SK-N-SH (cell line): ENCODE measurements around the gene SLC6A17. TPM values are rescaled to one million over a fixed set of nuclear protein-coding genes. Genes with fewer than 3 reads are reported as not detected.

ENCODE experiments used
- CTCF ChIA-PET: fragments of 300-600, 350-600 bp; formaldehyde crosslinking; extraction: SDS; loops from one replicate; lab custom pipeline; 2021; lab: Yijun Ruan, JAX
- POLR2A ChIA-PET: fragments of 350-600 bp; sonication (Branson Sonifier 250); formaldehyde crosslinking; extraction: SDS; loops from one replicate; lab custom pipeline; 2020; ENCODE audit warnings: antibody characterized with exemption, inconsistent platforms; lab: Yijun Ruan, JAX
- DNase-seq: peaks from one replicate; pipeline ENCODE4 v3.0.0; 2012
- H2AFZ ChIP-seq: fragments of 200-600 bp; sonication (generic); 2 replicates; pipeline ENCODE4 v1.8.1; 2016; ENCODE audit warnings: antibody characterized with exemption, mild to moderate bottlenecking, low read depth
- H3F3A ChIP-seq: fragments of 200-600 bp; sonication (generic); replicated peaks from 2 replicates; pipeline ENCODE3; 2016; ENCODE audit warnings: antibody characterized with exemption, mild to moderate bottlenecking; ENCODE audit not compliant: insufficient read depth
- H3K27ac ChIP-seq, 2 experiments: fragments of 200-500 bp in 1 of 2; fragments of 200-600 bp in 1 of 2; sonication (Bioruptor generic) in 1 of 2; sonication (generic), shearing (Covaris generic) in 1 of 2; 2 replicates each; pipeline versions ENCODE4 v1.5.1 to v1.6.1; 2014 to 2016; ENCODE audit warnings: low read depth in 2 of 2, inconsistent platforms in 1 of 2, low read length in 1 of 2, mild to moderate bottlenecking in 1 of 2, mixed read lengths in 1 of 2
- H3K27me3 ChIP-seq: fragments of 200-600 bp; sonication (generic), shearing (Covaris generic); 2 replicates; pipeline ENCODE4 v1.6.1; 2016; ENCODE audit warnings: mixed run types; ENCODE audit not compliant: insufficient read depth
- H3K36me3 ChIP-seq, 2 experiments: fragments of 200-500 bp in 1 of 2; fragments of 200-600 bp in 1 of 2; sonication (Bioruptor generic) in 1 of 2; sonication (generic) in 1 of 2; replicated peaks in 1 of 2; 2 replicates each; pipeline versions ENCODE3 to v1.5.1; 2014 to 2016; ENCODE audit warnings: low read length in 1 of 2, mild to moderate bottlenecking in 1 of 2; ENCODE audit not compliant: insufficient read depth in 2 of 2, control insufficient read depth in 1 of 2
- H3K4me1 ChIP-seq, 2 experiments: fragments of 200-500 bp in 1 of 2; fragments of 200-600 bp in 1 of 2; sonication (Bioruptor generic) in 1 of 2; sonication (generic), shearing (Covaris generic) in 1 of 2; 2 replicates each; pipeline versions ENCODE4 v1.5.1 to v1.6.1; 2014 to 2016; ENCODE audit warnings: low read depth in 1 of 2, low read length in 1 of 2, mixed run types in 1 of 2; ENCODE audit not compliant: insufficient read depth in 2 of 2, control insufficient read depth in 1 of 2
- H3K4me2 ChIP-seq: fragments of 200-600 bp; sonication (generic), shearing (Covaris generic); 2 replicates; pipeline ENCODE4 v1.6.1; 2017; ENCODE audit warnings: mixed run types
- H3K4me3 ChIP-seq, 2 experiments: fragments of 200-500 bp in 1 of 2; fragments of 200-600 bp in 1 of 2; sonication (Bioruptor generic) in 1 of 2; sonication (generic), shearing (Covaris generic) in 1 of 2; 2 replicates each; pipeline versions ENCODE4 v1.5.1 to v1.8.1; 2014 to 2016; ENCODE audit warnings: low read depth in 2 of 2, inconsistent platforms in 1 of 2, low read length in 1 of 2, mild to moderate bottlenecking in 1 of 2, mixed read lengths in 1 of 2, moderate library complexity in 1 of 2
- H3K79me2 ChIP-seq: fragments of 200-600 bp; sonication (generic); 2 replicates; pipeline ENCODE4 v1.8.1; 2017; ENCODE audit warnings: mild to moderate bottlenecking; ENCODE audit not compliant: insufficient read depth
- H3K9ac ChIP-seq: fragments of 200-600 bp; sonication (generic); 2 replicates; pipeline ENCODE4 v1.6.1; 2017; ENCODE audit warnings: mixed run types
- H3K9me2 ChIP-seq: fragments of 200-600 bp; sonication (generic); 2 replicates; pipeline ENCODE4 v1.6.1; 2017; ENCODE audit warnings: mixed run types
- H3K9me3 ChIP-seq: fragments of 200-600 bp; sonication (generic); 2 replicates; pipeline ENCODE4 v1.6.1; 2017; ENCODE audit warnings: mixed run types, mild to moderate bottlenecking, moderate library complexity
- H4K20me1 ChIP-seq: fragments of 200-600 bp; sonication (generic); 2 replicates; pipeline ENCODE4 v1.6.1; 2017; ENCODE audit warnings: mild to moderate bottlenecking, mixed run types; ENCODE audit not compliant: insufficient read depth
- ELF1 ChIP-seq: IDR thresholded peaks from 2 replicates; pipeline ENCODE4 v1.4.0; 2012
- EZH2phosphoT487 ChIP-seq: fragments of 200-600 bp; sonication (generic); IDR thresholded peaks from 2 replicates; pipeline ENCODE4 v1.6.1; 2017; ENCODE audit warnings: low read depth, mixed run types, mild to moderate bottlenecking, antibody characterized with exemption, moderate library complexity, borderline replicate concordance
- FOXJ3 ChIP-seq: sonication (generic); formaldehyde crosslinking; IDR thresholded peaks from 2 replicates; pipeline ENCODE4 v1.5.1; 2020; ENCODE audit warnings: mild to moderate bottlenecking, missing genetic modification reagents
- JUND ChIP-seq: IDR thresholded peaks from 2 replicates; pipeline ENCODE4 v1.4.0; 2012
- MAX ChIP-seq: IDR thresholded peaks from 2 replicates; pipeline ENCODE4 v1.4.0; 2012; ENCODE audit warnings: low read depth
- NRF1 ChIP-seq: IDR thresholded peaks from 2 replicates; pipeline ENCODE4 v1.6.1; 2012; ENCODE audit warnings: low read depth, mild to moderate bottlenecking, low read length
- PBX3 ChIP-seq: IDR thresholded peaks from 2 replicates; pipeline ENCODE4; 2012
- REST ChIP-seq: IDR thresholded peaks from 2 replicates; pipeline ENCODE4 v1.6.1; 2012; ENCODE audit warnings: mild to moderate bottlenecking, low read depth, low read length, moderate library complexity
- TCF12 ChIP-seq: IDR thresholded peaks from 2 replicates; pipeline ENCODE4 v1.4.0; 2012
- TEAD4 ChIP-seq: IDR thresholded peaks from 2 replicates; pipeline ENCODE4 v1.4.0; 2012; ENCODE audit warnings: mild to moderate bottlenecking, borderline replicate concordance; ENCODE audit not compliant: insufficient read depth
- USF2 ChIP-seq: fragments of 150-350 bp; IDR thresholded peaks from 2 replicates; pipeline ENCODE4 v1.6.1; 2017; ENCODE audit warnings: antibody characterized with exemption, low read length, low read depth, borderline replicate concordance
- WGBS: methylation state at CpG from one replicate; pipeline ENCODE4 v1.1.6; 2017; ENCODE audit warnings: low lambda C conversion rate; 5-methylcytosine and 5-hydroxymethylcytosine counted together
- polyA plus RNA-seq, 3 experiments: library from polyadenylated mRNA; depleted of rRNA; stranded (reverse); fragments of >200 nt; gene quantifications; 2 replicates each; pipeline ENCODE4 v1.2.3, GENCODE V29; 2012

SLC6A17 gene
- polyA plus RNA-seq, 1 of the 3 experiments (the other 2 are of a cell fraction) = 0.67 TPM

- ChIA-PET CTCF (interaction anchor here (1.0 to 2.0 kb wide), 2 partner anchors 16 to 20 kb away, joined by 4 to 11 read pairs; no protein-coding TSS in a partner anchor), POLR2A (no interaction called here)
- no peak overlapping the region for H3K4me3 ChIP-seq
- no peak overlapping the region for H3K27ac ChIP-seq
- no peaks in the 10 kb centered on the region for H3K27me3 ChIP-seq
- no peak for TF ChIP-seq ELF1
- no peak for TF ChIP-seq JUND
- no peak for TF ChIP-seq USF2
- no peak for TF ChIP-seq TCF12
- no peak for TF ChIP-seq MAX
- TF ChIP-seq FOXJ3 (CRISPR knock-in tag) = no peak
- TF ChIP-seq REST = no peak
- no peak overlapping the region for H3K4me2 ChIP-seq
- no peaks in the 10 kb centered on the region for H3K9me2 ChIP-seq
- 76% methylated on average over 11 of the region's 17 CpGs for WGBS
- no peaks in the 10 kb centered on the region for H3K36me3 ChIP-seq
- H3K9me3 ChIP-seq = no peaks in the 10 kb centered on the region
- peaks cover 0 to under 1% of the 10 kb centered on the region in 2 experiments; a peak in 1 of 4 replicates for H3K4me1 ChIP-seq
- no peaks in the 10 kb centered on the region for H3F3A ChIP-seq
- H2AFZ ChIP-seq = no peak overlapping the region
- H3K9ac ChIP-seq = no peak overlapping the region
- no peaks in the 10 kb centered on the region for H3K79me2 ChIP-seq
- no peak for DNase-seq
- H4K20me1 ChIP-seq = no peaks in the 10 kb centered on the region
These were observed 73.3 kb downstream of the SLC6A17 start for GRCh38 chr1:110223581-110223980.

GRCh38 chr1:110224240-110224995 lies 74.1 kb downstream of the SLC6A17 start:
- no peak overlapping the region for H2AFZ ChIP-seq
- no peaks in the 10 kb centered on the region for H3F3A ChIP-seq
- no peaks in the 10 kb centered on the region for H3K9me2 ChIP-seq
- H3K27ac ChIP-seq = no peak overlapping the region
- ChIA-PET CTCF (interaction anchor here (1.0 to 3.0 kb wide), 3 partner anchors 17 to 88 kb away, joined by 4 to 12 read pairs (median 11); no protein-coding TSS in a partner anchor), POLR2A (no interaction called here)
- H4K20me1 ChIP-seq = no peaks in the 10 kb centered on the region
- no peak overlapping the region for H3K9ac ChIP-seq
- 81% methylated on average over 7 of the region's 8 CpGs for WGBS
- no peaks in the 10 kb centered on the region for H3K9me3 ChIP-seq
- no peak for DNase-seq
- no peaks in the 10 kb centered on the region for H3K79me2 ChIP-seq
- no peaks in the 10 kb centered on the region for H3K36me3 ChIP-seq
- H3K4me3 ChIP-seq = no peak overlapping the region
- TF ChIP-seq TEAD4 = no peak
- TF ChIP-seq EZH2phosphoT487 = no peak
- no peak for TF ChIP-seq JUND
- no peak for TF ChIP-seq NRF1
- no peak for TF ChIP-seq PBX3
- no peak overlapping the region for H3K4me2 ChIP-seq
- peaks cover 0 to 8% of the 10 kb centered on the region in 2 experiments; a peak in 1 of 4 replicates for H3K4me1 ChIP-seq
- no peaks in the 10 kb centered on the region for H3K27me3 ChIP-seq
